Neuron (in vitro differentiated cells): ENCODE measurements around the gene DGAT2L6.
A peak's percentile ranks its signal among the peaks of the same experiment; 100 is the strongest.

Source experiments
- H2AFZ ChIP-seq: one replicate; pipeline ENCODE4 v1.6.1; 2013; ENCODE audit warnings: low read depth, mild to moderate bottlenecking, inconsistent platforms, low read length, moderate library complexity
- H3K27me3 ChIP-seq: one replicate; pipeline ENCODE4 v1.6.1; 2013; ENCODE audit warnings: low read length; ENCODE audit not compliant: insufficient read depth
- H3K36me3 ChIP-seq: one replicate; pipeline ENCODE4 v1.6.1; 2013; ENCODE audit warnings: low read length; ENCODE audit not compliant: insufficient read depth
- H3K4me1 ChIP-seq: one replicate; pipeline ENCODE4 v1.6.1; 2013; ENCODE audit warnings: low read length; ENCODE audit not compliant: insufficient read depth
- H3K4me3 ChIP-seq: 2 replicates; pipeline ENCODE4 v1.5.1; 2013; ENCODE audit warnings: mild to moderate bottlenecking, low read length, moderate library complexity
- H3K9me3 ChIP-seq: one replicate; pipeline ENCODE4 v1.6.1; 2013; ENCODE audit warnings: low read length

Gene DGAT2L6, protein sequence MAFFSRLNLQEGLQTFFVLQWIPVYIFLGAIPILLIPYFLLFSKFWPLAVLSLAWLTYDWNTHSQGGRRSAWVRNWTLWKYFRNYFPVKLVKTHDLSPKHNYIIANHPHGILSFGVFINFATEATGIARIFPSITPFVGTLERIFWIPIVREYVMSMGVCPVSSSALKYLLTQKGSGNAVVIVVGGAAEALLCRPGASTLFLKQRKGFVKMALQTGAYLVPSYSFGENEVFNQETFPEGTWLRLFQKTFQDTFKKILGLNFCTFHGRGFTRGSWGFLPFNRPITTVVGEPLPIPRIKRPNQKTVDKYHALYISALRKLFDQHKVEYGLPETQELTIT

DNA sequence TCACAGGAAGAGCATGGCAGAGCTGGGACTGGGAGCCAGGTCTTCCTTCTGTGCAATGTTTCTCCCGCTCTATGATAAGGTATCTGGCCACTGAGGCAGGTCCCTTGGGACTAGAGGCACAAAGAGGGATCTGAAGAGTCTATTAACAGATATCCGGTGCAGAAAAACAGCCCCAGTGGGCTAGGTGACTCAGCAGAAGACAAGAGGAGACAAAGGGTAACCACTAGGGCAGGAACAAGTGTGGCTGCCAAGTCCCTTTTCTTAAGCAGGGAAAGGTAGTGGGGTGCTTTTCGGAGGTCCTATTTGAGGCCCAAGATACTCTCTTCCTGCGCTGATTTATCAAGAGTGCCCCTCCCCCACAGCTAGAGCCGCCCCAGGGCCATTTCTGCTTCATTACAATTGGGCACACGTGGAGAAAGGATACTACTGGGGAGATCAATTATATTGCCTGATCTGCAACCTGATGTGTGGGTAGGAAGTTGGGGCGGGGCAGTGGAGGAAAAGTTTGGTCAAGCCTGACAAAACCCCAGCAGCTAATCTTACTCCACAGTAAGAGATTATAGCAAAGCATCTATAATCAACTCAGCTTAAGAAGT, at the start of gene DGAT2L6:
Gene DGAT2L6 (plus strand): TSS at position 546 of the 596 bp plus-strand sequence. CDS start 100 bp downstream, outside the sequence.
- Histone ChIP-seq H3K4me1 (peaks cover 14% of the 10 kb centered on the region), H3K4me3 (no peak within 1 kb of the TSS), H3K36me3 (no peaks in the 10 kb centered on the region), H2AFZ (no peak within 1 kb of the TSS), H3K9me3 (no peaks in the 10 kb centered on the region), H3K27me3 (no peaks in the 10 kb centered on the region)

DNA sequence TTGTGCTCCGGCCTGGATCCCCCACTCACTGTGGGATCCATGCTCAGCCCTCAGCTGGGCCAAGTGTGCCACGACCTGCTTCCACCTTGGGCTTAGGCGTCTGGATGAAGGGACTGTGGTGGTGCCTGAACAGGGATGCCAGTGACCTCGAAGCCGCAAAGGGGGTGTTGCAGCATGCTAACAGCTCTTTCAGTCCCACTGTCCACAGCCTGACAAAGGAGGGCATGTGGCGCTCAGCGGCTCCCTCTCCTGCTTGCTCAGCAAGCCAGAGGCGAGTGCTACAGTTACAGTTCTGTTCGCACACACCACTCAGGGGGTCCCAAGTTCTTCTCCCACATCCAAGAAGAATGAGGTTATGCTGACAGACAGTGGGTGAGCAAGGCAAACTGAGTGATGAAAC, 49.2 kb upstream of the DGAT2L6 start:
- no peaks in the 10 kb centered on the region for H3K27me3 ChIP-seq
- H3K9me3 ChIP-seq, result no peaks in the 10 kb centered on the region
- no peak overlapping the region for H3K4me3 ChIP-seq
- H3K4me1 ChIP-seq, result no peaks in the 10 kb centered on the region
- H3K36me3 ChIP-seq, result no peaks in the 10 kb centered on the region
- no peak overlapping the region for H2AFZ ChIP-seq

DNA sequence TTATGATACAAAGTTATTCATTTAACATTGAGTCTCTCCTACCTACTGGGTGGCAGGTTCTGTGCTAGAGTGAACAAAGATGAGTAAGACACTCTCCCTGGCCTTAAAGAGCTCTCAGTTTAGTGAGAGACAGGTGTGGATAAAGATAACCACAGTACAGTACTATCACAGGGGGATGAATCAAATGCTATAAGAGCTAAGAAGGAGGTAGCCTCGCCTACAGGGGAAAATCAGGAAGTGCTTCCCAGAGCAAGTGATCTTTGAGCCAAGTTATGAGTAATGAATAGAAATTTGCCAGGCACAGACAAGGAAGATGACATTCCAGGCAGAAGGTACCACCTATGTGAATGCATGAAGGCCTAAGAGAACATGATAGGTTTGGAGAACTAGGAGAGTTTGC, 47.5 kb upstream of the DGAT2L6 start:
- no peaks in the 10 kb centered on the region for H3K27me3 ChIP-seq

DNA sequence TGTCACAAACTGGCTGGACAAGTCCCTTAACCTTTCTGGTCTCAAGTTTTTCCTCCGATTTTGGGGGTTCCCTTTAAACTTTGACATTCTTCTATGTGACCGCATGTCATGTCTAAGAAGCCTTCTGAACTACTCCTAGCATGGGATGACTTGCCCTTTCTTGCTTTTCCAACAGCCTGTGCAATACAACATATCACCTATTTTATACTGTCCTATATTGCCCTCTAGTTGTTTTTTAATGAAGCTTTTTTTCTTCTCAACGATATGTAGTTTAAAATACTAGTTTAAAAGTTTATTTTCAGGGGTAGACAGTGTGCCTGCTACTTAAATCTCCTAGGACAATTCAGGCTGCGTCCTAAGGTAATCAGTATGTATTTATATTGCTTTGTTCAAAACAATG, 45.1 kb upstream of the DGAT2L6 start:
- no peak overlapping the region for H2AFZ ChIP-seq
- H3K4me1 ChIP-seq, result no peaks in the 10 kb centered on the region
- H3K27me3 ChIP-seq, result no peaks in the 10 kb centered on the region
- peaks cover 6% of the 10 kb centered on the region for H3K36me3 ChIP-seq
- peak overlapping the region; percentile 74 for H3K4me3 ChIP-seq
- H3K9me3 ChIP-seq, result no peaks in the 10 kb centered on the region

More for the DNA sequence above, 47.5 kb upstream of the DGAT2L6 start:
- H3K4me1 ChIP-seq, result no peaks in the 10 kb centered on the region
- no peak overlapping the region for H3K4me3 ChIP-seq
- no peaks in the 10 kb centered on the region for H3K9me3 ChIP-seq
- no peak overlapping the region for H2AFZ ChIP-seq
- peaks cover 2% of the 10 kb centered on the region for H3K36me3 ChIP-seq

DNA sequence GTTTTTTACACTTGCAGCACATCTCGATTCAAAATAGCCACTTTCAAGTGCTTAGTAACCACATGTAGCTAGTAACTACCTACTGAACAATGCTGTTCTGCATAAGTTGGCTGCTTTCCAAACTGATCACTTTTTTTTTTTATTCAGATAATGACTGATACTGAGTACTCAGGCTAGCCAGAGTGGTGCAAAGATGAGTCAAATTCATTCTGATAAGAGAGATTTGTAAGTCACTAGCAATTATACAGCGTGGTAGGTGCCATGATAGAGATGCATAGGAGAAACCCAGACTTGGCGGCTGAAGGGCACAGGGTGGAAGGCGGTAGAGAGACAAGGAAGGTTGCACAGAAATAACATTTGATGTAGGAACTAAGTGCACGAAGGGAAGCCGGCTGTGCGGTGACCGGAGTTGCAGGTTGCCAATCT, 44.4 kb upstream of the DGAT2L6 start:
- Histone ChIP-seq H2AFZ (no peak overlapping the region), H3K4me3 (peak overlapping the region; percentile 74), H3K4me1 (no peaks in the 10 kb centered on the region), H3K27me3 (no peaks in the 10 kb centered on the region), H3K36me3 (peaks cover 6% of the 10 kb centered on the region), H3K9me3 (no peaks in the 10 kb centered on the region)

DNA sequence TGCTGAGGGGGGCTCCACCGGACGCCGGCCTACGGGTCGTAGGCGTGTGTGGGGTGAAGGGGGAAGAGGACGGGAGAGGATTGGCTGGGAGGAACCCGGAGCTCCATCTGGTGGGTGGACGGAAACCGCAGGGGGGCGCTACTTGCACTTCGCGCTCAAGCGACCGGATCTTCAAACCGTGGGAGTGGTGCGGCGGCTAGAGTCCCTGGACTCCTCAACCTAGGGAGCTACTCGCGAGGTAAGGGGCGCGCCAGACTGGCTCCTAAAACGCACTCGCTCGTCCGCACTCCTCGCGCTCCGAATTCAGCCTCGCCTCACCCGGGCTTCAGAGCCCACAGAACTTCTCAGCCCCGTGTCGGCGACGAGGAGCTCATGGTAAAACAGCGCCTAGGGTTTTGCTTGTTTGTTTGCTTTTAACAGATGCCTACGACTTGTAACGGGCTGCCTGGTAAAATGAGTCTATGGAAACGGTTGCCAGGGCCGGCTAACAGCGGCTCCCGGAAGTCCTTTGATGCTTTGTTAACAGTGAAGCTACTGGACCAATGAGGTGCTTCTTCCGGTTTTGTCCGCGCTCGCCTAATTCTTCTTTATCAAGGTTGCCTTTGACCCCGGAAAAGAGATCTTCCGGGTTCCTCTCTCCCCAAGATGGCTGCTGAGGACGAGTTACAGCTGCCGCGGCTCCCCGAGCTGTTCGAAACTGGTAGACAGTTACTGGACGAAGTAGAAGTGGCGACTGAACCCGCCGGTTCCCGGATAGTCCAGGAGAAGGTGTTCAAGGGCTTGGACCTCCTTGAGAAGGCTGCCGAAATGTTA, 43.8 kb upstream of the DGAT2L6 start, which contains the start of gene IGBP1:
Gene IGBP1 (plus strand): TSS at position 145 of the 813 bp plus-strand sequence. CDS start 501 bp downstream, at position 646.
- no peak within 1 kb of the TSS for H2AFZ ChIP-seq
- peaks cover 6% of the 10 kb centered on the region for H3K36me3 ChIP-seq
- H3K4me1 ChIP-seq, result no peaks in the 10 kb centered on the region
- H3K4me3 ChIP-seq, result peak within 1 kb of the TSS; percentile 74
- no peaks in the 10 kb centered on the region for H3K9me3 ChIP-seq
- H3K27me3 ChIP-seq, result no peaks in the 10 kb centered on the region

DNA sequence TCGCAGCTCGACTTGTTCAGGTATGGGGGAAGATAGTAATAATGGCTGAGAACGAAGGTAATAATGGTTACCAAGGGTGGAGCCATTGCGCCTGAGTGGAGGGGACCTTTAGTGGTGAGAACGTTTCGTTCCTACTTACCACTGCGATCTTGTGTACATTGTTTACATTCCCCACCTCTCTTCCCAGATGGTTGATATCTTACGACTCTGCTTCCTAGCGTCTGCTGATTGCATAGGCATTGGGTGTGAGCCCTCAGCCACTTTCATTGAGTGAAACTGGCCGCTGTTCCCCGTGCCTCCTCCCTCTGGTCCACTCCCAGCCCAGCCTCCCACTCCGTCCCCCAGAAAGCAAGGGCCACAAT, 43.2 kb upstream of the DGAT2L6 start:
- Histone ChIP-seq H3K36me3 (peaks cover 6% of the 10 kb centered on the region), H3K4me3 (peak overlapping the region; percentile 74), H3K9me3 (no peaks in the 10 kb centered on the region), H3K4me1 (no peaks in the 10 kb centered on the region), H3K27me3 (no peaks in the 10 kb centered on the region), H2AFZ (no peak overlapping the region)

DNA sequence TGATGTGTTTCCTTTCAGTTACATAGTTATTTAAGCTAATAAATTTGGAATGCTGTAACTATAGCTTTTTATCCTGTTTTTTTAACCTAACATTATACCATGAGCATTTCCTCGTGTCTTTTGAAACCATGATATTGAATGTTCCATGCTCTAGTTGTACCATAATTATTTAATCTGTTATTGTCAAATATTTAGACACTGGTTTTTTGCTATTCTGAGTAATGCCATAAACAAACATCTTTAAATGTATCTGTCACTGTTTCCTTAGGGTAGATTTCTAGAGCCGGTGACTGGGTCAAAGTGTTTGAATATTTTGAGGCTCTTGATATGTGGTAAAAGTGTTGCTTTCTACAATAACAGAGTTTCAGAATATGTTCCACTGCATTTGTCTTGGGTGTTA, 38.7 kb upstream of the DGAT2L6 start:
- peaks cover 6% of the 10 kb centered on the region for H3K36me3 ChIP-seq
- no peaks in the 10 kb centered on the region for H3K27me3 ChIP-seq
- H3K4me1 ChIP-seq, result no peaks in the 10 kb centered on the region
- no peak overlapping the region for H2AFZ ChIP-seq
- H3K9me3 ChIP-seq, result no peaks in the 10 kb centered on the region
- H3K4me3 ChIP-seq, result no peak overlapping the region

DNA sequence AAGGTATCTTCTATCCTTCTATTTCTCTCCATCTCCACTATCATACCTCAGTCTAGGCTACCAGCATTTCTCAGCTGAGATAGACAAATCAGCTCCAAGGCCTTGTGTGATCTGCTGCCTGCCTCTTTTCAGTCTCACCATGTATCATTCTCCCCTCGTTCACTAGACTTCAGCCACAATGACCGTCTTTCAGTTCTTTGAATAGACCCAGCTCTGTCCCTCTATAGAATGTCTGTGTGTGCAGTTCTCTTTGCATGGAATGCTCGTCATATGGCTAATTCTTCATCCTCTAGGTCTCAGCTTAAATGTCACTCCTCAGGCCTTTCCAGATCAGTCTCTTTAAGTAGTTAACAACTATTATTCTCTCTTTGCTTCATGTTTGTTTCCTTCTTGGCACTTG, 37.5 kb upstream of the DGAT2L6 start:
- Histone ChIP-seq H3K4me1 (no peaks in the 10 kb centered on the region), H3K4me3 (no peak overlapping the region), H3K36me3 (peaks cover 6% of the 10 kb centered on the region), H3K27me3 (no peaks in the 10 kb centered on the region), H2AFZ (no peak overlapping the region), H3K9me3 (no peaks in the 10 kb centered on the region)

DNA sequence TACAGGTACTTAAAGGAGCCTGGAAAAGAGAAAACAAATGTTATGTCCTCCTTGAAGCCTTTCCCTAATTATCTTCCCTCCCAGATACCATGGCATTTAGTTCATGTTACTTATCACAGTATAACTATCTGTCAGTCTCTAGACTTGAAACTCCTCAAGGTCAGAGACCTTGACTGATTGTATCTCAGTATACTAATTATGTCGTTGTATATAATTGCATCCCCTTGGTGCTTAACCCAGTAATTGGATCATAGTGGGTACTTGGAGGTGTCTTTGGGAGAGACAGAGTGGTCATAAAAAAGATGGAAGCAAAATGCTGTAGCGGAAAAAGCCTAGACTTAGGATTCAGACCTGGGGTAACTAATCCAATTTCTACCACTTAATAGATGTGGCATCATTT, 35.9 kb upstream of the DGAT2L6 start:
- Histone ChIP-seq H2AFZ (no peak overlapping the region), H3K4me3 (no peak overlapping the region), H3K36me3 (no peaks in the 10 kb centered on the region), H3K4me1 (no peaks in the 10 kb centered on the region), H3K9me3 (no peaks in the 10 kb centered on the region), H3K27me3 (no peaks in the 10 kb centered on the region)

DNA sequence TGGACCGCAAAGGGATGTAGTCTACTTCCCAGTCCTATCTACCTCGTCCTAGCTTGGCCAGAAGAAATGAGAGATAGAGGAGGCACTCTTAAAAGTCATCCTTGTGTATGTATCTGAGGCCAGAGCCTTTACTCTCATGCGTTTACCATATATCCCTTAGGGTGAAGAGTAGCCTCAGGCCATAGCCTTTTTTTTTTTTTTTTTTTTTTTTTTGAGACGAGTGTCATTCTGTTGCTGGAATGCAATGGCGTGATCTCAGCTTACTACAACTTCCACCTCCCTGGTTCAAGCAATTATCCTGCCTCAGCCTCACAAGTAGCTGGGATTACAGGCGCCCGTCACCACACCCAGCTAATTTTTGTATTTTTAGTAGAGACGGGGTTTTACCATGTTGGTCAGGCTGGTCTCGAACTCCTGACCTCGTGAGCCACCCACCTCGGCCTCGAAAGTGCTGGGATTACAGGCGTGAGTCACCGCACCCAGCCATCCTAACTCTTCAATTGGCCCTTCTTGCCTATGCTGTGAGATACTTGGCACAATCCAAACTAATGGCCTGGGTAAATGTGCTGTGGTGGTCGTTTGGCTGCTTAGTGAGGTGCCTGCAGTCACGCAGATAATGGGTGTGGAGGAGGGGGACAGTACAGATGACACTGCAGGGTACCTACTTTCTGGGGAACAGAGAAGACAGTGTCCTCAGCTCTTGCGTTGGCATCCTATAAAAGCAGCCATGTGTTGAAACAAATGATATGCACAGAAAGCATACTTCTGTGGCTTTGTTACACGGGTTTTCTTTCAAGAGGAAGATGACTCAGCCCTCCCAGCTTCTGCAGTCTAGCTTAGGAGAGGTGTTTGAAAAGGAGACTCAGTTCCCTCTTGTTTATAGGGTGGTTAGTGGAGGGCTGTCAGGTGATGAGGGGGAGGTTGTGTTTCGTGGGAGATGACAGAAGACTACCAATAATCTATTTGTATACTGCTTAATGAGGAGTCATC, 10.4 kb upstream of the DGAT2L6 start:
- H3K27me3 ChIP-seq, result no peaks in the 10 kb centered on the region
- no peak overlapping the region for H3K4me3 ChIP-seq
- H3K9me3 ChIP-seq, result no peaks in the 10 kb centered on the region
- H2AFZ ChIP-seq, result no peak overlapping the region
- H3K36me3 ChIP-seq, result peaks cover 4% of the 10 kb centered on the region
- peaks cover 10% of the 10 kb centered on the region for H3K4me1 ChIP-seq
